PC-9 (cell line): ENCODE measurements around the gene TRIM9.

Experiments used
- EZH2 ChIP-seq: fragments of 200-600 bp; sonication (generic); IDR thresholded peaks from 2 replicates; pipeline ENCODE4 v1.8.0; 2017; ENCODE audit warnings: antibody characterized with exemption, low read depth
- TF ChIP-seq, protein P1 (sequence below): fragments of 200-600 bp; sonication (generic); conservative IDR thresholded peaks from 2 replicates; pipeline ENCODE4 v1.6.1; 2017; ENCODE audit warnings: mixed run types, antibody characterized with exemption, mild to moderate bottlenecking, moderate library complexity

DNA sequence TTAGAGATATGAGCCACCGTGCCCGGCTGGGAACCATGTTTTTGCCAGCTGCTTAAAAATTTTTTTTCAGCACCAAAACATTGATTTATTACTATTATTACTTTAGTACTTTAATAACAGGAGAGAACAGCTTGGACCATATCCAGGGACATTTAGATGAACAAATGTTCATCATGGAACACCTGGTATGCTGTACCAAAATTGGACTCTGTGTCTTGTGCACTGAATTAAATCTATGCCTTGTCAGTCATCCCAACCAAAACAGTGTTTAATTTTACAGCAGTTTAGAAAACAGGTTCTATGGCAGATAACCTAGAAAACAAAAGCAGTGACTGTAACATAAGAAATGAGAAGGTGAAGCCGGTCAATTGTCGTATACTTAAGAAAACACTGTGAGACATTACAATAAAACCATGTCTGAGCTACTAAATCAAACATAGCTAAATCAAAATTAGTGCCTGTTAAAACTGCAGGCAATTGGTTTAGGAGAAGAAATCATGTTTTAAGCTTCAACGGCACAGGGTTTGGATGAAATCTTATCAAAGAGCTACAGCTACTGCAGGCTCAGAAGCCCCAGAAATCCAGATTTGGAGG is 92.4 kb downstream of the TRIM9 start:
- TF ChIP-seq, protein P1, sequence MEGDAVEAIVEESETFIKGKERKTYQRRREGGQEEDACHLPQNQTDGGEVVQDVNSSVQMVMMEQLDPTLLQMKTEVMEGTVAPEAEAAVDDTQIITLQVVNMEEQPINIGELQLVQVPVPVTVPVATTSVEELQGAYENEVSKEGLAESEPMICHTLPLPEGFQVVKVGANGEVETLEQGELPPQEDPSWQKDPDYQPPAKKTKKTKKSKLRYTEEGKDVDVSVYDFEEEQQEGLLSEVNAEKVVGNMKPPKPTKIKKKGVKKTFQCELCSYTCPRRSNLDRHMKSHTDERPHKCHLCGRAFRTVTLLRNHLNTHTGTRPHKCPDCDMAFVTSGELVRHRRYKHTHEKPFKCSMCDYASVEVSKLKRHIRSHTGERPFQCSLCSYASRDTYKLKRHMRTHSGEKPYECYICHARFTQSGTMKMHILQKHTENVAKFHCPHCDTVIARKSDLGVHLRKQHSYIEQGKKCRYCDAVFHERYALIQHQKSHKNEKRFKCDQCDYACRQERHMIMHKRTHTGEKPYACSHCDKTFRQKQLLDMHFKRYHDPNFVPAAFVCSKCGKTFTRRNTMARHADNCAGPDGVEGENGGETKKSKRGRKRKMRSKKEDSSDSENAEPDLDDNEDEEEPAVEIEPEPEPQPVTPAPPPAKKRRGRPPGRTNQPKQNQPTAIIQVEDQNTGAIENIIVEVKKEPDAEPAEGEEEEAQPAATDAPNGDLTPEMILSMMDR: no peak
- no peak for TF ChIP-seq EZH2
